T-helper 2 cell (primary cell): ENCODE results near the gene UBQLN4.

Experiments
- DNase-seq, 5 experiments: peaks; one replicate each; pipeline versions ENCODE4 v3.0.0 to v3.0.0-alpha.2; 2012 to 2022

The UBQLN4 gene

GRCh38 chr1:156012051-156012817 is 41.4 kb downstream of the UBQLN4 start:
- no peak for DNase-seq

DNA sequence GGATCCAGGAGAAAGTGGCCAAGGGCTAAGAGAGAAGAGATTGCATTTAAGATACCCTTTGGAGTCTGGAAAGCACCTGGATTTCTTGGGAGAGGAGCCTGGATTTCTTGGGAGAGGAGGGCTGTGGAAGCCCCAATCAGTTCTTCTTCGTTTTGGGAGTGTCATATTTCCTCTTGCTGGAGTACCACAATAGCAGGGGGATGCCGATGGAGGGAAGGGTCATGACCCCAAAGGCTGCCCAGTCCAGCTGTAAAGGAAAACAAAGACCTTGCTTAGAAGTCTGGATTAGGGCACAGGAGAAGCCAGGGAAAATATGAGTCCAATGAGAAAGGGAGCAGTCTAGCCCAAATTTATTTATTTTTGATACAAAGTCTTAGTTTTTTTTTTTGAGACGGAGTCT is 44.2 kb downstream of the UBQLN4 start:
- no peak for DNase-seq

- DNase-seq, result no peak
Measured at GRCh38 chr1:156006666-156007376, 46.8 kb downstream of the UBQLN4 start.

DNA sequence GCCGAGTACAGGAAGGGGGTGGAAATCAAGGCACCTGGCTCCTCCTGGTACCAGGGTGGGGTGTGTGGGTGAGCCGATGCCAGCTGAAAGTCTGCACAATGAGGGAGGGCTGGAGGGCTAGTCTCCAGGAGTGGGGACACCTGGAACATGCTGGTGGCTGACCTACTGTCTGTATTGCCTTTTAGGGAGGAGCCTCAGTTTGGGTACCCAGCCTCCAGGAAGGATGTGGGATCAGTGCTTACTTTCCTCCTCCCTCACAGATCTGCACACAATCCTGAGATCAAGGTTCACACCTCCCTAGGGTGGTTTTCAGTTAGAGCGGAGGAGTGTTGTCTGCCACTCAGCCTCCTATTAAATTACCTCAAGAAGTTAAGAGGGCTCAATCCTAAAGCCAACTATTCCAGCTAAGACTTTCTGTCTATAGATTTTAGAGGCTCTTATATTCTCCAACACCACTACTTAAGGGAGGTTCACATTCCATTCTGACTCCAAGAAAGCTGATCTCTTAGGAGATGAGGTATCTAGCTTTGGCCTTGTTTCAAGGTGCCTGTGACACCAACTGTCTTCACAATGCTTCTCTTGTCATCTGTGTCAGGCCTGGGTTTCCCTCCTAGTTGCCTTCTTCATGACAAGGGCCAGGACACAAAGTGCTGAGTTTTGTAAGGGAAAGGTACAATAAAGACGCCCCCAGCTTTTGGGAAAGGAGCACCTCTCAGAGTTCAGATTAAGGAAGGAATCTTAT is 48.6 kb downstream of the UBQLN4 start:
- peak in 2 of 5 experiments; percentile 57 to 61 for DNase-seq

DNA sequence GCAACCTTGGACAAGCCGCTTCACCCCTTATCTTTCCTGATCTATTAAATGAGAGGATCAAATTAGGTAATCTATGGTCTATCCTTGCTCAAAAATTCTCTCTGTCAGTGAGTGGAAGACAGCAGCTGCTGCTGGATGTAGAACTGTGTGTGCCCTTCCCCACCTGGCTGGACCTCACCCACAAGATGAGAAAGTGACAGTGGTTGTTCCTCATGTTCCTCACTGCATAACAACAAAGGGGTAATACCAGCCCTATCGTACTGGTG is 49.7 kb downstream of the UBQLN4 start:
- DNase-seq, result no peak

DNA sequence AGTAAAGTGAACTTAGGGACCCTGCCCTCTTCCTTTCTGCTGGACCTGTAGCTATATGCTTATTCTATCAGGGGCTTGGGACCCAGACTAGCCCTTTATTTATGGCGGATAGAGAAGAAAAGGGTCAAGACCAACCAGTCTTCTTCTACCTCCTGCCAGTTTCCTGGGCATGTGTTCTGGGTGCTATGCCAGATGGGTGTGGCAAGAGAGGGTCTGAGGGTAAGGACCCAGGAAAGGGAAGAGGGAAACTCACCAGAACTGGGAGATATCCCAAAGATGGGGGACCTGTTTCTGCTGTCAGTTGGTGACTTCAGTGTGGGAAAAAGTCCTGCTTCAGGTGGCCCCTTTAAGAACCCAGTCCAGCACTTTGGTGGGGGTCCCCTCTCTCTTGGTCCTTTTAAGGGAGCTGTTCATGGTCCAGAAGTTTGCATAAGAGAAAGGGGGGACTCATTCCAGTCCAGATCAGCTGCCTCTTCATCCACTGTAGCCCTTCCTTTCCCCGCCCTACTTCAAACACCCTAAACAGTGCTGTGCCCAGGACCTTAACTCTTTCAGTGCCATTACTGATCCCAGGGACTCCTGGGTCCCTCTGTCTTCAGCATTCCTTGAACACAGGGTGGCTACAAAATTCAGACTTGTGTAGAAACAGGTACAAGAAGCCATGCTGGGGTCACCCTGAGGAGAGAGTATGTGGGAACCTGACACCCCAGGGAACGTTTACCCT is 51.2 kb downstream of the UBQLN4 start:
- DNase-seq, result no peak

GRCh38 chr1:156001662-156002171 is 51.9 kb downstream of the UBQLN4 start:
- DNase-seq, result no peak

DNA sequence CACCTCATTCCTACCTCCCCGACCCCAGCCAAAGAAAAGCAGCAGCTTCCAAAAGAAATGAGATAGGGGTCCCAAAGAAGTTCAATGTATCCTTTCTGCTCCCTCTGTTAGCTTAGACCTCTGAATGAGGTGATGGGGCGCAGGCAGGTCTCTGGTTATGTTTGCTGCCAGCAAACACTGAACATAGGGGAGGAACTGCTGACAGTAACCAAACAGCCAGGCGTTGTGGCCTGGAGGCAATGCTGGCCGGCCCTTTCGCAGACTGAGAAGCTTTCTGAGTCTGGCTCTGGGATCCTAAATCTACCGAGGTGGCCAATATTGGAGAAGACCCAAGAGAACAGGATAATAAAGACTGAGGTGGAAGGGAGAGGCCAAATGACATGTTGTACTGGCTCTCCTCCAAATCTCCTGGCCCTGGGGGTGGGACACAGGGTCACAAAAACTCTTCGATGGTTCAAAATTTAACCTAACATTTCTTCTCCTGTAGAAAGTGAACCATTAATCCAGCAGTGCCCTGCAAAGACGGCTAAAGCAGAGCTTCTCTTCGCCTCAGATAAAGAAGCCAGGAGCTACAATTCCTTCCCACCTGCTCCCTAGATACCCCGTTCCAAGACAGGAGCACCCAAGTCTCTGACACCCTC is 52.5 kb downstream of the UBQLN4 start:
- no peak for DNase-seq

- no peak for DNase-seq
Measured at GRCh38 chr1:155999964-156000363, 53.6 kb downstream of the UBQLN4 start.

DNA sequence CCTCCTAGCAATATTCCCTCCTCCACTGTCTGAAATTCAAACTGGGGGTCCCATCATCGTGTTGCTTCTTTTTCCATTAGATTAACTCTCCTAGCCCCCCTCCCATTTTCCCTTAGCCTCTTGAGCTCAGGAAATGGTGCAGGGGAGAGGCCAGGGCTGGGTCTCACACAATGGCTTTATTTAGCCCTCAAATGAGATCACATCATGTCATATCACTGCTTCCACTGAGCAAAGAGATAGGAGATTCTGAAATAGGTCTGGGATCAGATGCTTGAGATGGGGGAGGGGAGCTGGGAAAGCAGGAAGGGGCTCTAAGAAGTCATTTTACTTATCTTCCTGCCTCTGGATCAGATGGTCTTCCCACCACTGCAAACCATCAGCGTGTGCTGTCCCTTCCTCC is 57.4 kb downstream of the UBQLN4 start:
- no peak for DNase-seq

DNA sequence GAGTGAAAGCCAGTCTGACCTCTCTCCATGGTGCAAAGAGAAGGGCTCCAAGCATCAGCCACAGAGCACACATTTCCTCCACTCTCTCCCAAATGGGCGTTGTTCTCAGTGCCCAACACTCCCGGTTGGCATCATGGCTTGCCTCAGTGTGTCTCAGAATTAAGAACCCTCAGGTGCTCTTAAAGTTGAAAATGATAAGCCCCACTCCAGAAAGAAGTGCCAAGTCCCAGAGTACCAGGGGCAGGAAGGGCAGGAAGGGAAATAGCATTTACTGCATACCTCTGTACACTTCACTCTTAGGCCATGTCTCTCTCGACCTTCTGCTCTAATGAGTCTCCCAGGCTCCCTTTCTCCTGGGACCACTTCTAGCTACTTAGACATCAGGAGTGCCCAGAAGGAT is 60.0 kb downstream of the UBQLN4 start:
- no peak for DNase-seq

GRCh38 chr1:155990005-155990739 is 63.4 kb downstream of the UBQLN4 start:
- no peak for DNase-seq

- DNase-seq, result peak; percentile 40 to 81 (median 64)
Measured at GRCh38 chr1:155989242-155990004, 64.2 kb downstream of the UBQLN4 start.
